OCI-LY7 (cell line): Measurements from ENCODE around the gene DCDC2C.

ENCODE experiments used
- EZH2phosphoT487 ChIP-seq: fragments of 200-600 bp; sonication (generic); IDR thresholded peaks from 2 replicates; pipeline ENCODE4 v1.6.1; 2018; ENCODE audit warnings: low read depth, borderline replicate concordance, mild to moderate bottlenecking, mixed run types, antibody characterized with exemption, low read length, moderate library complexity, mixed read lengths
- TF ChIP-seq, protein P1 (sequence below): fragments of 200-600 bp; sonication (generic); conservative IDR thresholded peaks from 2 replicates; pipeline ENCODE4 v1.5.1; 2014; ENCODE audit warnings: mild to moderate bottlenecking, antibody characterized with exemption, low read length, moderate library complexity, mixed read lengths

DNA sequence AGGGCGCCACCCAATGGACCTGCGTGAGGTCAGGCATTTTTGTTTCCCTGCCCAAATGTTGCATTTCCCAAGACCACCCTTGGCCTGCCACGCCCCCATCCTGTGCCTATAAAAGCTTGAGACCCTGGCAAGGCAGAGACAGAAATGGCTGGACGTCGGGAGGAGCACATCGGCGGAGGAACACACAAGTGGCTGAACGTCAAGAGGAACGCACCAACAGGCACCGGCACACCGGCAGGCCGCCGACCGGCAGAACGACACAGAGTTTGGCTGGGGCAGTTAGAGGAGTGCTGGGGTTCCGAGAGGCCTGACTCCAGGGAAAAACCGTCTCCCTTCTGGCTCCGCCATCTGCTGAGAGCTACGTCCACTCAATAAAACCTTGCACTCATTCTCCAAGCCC lies 35.9 kb downstream of the DCDC2C start:
- TF ChIP-seq, protein P1, sequence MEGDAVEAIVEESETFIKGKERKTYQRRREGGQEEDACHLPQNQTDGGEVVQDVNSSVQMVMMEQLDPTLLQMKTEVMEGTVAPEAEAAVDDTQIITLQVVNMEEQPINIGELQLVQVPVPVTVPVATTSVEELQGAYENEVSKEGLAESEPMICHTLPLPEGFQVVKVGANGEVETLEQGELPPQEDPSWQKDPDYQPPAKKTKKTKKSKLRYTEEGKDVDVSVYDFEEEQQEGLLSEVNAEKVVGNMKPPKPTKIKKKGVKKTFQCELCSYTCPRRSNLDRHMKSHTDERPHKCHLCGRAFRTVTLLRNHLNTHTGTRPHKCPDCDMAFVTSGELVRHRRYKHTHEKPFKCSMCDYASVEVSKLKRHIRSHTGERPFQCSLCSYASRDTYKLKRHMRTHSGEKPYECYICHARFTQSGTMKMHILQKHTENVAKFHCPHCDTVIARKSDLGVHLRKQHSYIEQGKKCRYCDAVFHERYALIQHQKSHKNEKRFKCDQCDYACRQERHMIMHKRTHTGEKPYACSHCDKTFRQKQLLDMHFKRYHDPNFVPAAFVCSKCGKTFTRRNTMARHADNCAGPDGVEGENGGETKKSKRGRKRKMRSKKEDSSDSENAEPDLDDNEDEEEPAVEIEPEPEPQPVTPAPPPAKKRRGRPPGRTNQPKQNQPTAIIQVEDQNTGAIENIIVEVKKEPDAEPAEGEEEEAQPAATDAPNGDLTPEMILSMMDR = no peak
- TF ChIP-seq EZH2phosphoT487 = no peak
